GM21825 (cell line): ENCODE measurements around the gene EVPL.
"Not testable (repeated sequence)": the region's sequence is repeated elsewhere in the genome, so short reads cannot be mapped to it uniquely, and the experiment has no call there.

Experiments
- ATAC-seq: cut with Tn5 transposase; IDR thresholded peaks from one replicate; pipeline ENCODE4 v1.9.1; 2021; ENCODE audit warnings: mild to moderate bottlenecking, moderate library complexity; ENCODE audit not compliant: unreplicated experiment

The EVPL gene

DNA sequence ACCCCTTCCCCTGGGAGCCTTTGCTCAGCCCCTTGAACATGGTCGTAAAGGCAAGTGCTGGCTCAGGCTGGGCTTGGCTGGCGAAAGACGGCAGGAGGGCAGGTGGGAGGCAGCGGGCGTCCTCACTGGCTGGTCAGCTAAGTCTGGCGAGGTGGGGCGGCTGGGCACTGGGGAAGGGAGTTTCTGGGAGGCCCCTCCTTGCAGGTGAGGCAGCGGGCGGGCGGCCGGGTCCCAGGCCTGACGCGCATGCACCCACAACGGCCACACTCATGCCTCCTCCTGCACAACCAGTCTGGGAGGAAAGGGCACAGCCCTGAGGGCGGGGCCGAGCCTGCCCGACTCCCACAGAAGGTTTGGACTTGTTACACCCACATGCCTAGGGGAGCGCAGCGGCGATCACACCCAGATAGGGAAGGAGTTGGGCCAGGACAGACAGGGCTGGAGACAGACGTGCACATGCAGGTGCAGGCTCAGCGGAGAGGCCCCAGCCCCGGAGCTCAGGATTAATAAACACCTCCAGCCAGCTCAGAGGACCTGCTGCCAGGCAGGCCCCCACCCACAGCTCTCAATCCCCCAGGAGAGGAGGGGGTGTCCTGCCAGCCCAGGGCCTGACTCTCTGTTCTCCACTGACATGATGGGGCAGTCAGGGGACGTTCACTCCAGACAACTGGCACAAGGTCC is at the start of gene EVPL:
TSS of gene EVPL (minus strand) at position 148 of the 681 bp plus-strand sequence. CDS start at position 40, 108 bp downstream.
- no peak for ATAC-seq

GRCh38 chr17:76076146-76076764 is 49.1 kb upstream of the EVPL start:
- ATAC-seq, result no peak

- ATAC-seq, result no peak
Observed at GRCh38 chr17:76075364-76076145, 48.4 kb upstream of the EVPL start.

DNA sequence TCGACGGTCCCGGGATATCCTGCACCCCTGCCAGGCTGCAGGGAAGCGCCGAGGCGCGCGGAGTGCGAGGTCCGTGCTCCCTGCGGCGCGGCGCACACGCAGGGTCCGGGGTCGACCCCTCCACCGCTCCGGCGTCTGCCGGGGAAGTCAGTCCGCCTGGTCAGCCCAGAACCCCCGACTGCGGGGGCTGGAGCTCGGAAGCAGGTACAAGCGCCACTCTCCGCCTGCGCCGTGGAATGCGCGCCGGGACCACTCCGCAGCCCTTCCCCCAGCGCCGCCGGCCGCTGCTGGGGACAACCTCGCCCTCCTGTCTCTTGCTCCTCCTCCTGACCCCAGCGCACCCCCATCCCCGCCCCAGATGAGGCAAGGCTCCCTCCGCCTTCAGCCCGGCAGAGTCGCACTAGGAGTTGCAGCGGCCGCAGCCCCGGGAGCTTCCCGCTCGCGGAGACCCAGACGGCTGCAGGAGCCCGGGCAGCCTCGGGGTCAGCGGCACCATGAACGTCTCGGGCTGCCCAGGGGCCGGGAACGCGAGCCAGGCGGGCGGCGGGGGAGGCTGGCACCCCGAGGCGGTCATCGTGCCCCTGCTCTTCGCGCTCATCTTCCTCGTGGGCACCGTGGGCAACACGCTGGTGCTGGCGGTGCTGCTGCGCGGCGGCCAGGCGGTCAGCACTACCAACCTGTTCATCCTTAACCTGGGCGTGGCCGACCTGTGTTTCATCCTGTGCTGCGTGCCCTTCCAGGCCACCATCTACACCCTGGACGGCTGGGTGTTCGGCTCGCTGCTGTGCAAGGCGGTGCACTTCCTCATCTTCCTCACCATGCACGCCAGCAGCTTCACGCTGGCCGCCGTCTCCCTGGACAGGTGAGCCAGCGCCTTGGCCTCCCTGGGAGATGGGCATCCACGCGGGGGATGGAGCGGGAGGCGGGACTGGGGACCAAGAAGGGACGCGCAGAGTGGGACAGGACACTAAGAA is 47.6 kb upstream of the EVPL start, which contains the start of gene GALR2:
TSS of gene GALR2 (plus strand) at position 392 of the 974 bp plus-strand sequence. CDS start at position 495, 103 bp downstream.
- ATAC-seq, result no peak

DNA sequence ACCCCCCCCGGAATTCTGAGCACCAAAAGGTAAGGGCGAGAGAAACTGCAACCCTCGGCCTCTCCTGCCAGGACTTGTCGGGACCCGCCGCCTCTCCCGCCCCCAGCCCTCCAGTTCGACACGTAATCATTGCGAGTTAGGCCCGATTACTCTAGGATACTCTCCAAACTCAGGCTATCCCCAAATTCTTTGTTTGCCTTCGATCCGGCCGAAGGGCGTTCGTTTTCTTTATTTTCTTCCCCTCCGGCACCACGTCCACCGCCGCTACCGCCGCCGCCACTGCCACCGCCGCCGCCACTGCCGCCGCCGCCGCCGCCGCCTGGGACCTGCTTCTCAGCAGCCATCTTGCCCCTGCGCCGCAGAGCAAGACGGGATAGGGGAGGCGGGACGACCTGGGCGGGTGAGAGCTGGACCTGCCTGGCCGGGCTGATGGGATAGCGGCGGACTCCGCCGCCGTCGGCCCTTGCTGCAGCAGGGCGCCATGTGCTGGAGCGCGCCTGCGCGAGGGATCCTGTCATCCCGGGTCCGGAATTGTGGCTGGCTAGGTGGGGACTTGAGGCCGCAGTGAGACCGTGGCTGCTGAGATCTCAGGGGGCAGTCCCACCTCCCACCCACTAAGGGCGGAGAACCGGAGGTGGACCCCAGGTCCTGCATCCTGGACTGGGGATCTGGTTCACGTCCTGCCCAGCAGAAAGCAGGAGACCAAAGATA is 45.2 kb upstream of the EVPL start, which contains the start of gene SRP68:
TSS of gene SRP68 (minus strand) at position 370 of the 711 bp plus-strand sequence. CDS start at position 344, 26 bp downstream.
- ATAC-seq, result peak; percentile 91

DNA sequence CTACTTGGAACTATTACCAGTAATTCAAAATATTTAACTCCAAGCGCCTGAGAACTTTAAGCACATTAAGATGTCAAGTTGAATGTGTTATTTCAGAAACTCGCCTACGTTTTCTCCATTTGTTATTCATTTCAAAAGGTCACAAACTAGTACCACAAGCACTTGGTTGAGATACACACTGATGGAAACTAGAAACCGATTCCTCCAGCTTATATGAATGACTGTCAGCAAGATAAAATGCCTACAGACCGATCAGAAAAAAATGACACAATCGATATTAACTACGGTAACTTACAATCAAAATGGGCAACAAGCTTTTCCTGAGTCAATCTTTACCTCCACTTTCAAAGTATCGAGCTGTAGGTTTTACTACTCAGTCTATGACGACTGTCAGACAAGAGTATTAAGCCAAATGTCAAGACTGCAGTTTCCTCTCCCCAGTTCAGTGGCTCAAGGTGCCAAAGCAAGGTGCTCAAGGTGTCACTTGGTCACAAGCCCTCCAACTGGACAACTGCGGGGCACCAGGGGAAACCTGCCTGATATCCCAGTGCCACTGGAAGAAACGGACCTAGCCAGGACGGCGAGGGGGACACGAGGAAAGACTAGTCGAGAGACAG is 44.5 kb upstream of the EVPL start:
- ATAC-seq, result no peak

DNA sequence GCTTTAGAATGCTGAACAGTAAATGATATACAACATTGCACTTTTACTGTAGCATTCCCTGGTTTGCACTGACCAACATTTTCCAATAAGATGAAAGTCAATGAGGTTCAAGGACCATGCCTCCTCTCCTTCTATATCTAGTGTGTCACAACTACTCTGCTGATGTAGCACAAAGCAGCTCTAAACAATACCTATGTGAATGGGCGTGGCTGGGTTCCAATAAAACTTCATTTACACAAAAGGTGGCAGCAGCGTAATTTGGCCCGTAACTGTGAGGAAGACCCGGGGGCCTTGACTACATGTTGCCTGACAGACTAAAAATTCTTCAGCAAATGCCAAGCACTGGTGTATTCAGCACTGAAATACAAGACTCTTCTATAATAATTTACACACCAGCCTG is 38.7 kb upstream of the EVPL start:
- ATAC-seq, result no peak

DNA sequence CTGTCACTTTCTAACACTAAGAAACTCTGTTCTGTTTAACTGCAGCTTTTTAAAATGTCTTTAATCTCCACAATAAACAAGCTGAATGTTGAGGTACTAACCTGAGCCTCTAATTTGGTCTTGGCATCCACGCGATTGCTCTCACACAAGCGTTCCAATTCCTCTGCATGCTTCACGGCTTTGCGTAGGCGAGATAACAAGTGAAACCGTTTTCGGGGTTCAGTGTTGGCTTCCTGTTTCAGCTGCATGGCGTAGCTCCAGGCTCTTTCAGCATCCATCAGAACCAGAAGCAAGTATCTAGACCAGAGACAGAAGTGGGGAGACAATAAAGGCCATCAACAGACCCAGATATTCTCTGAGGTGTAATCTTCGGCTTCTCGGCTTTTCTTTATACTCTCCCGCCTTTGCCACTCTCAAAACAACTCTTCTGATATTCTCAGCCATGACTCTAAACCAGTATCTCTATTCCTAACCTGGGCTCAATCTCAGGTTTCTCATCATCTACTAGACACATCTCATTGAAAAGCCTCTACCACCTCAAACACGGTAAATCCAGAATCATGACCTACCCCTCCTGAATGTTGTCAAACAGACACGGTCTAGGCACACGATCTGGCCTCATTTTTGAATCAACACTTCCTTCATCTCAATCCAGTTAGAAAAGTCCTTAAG is 36.9 kb upstream of the EVPL start:
- no peak for ATAC-seq

DNA sequence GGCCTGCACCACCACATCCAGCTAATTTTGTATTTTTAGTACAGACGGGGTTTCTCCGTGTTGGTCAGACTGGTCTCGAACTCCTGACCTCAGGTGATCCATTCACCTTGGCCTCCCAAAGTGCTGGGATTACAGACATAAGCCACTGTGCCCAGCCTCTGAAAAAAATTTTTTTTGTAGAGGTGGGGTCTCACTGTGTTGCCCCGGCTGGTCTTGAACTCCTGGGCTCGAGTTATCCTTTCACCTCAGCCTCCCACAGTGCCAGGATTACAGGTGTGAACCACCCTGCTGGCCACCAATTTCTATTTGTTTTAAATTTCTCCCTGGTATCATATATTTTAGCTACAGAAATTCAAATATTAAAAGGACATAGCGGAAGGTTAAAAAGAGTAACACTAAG is 31.2 kb upstream of the EVPL start:
- ATAC-seq, result not testable (repeated sequence)

DNA sequence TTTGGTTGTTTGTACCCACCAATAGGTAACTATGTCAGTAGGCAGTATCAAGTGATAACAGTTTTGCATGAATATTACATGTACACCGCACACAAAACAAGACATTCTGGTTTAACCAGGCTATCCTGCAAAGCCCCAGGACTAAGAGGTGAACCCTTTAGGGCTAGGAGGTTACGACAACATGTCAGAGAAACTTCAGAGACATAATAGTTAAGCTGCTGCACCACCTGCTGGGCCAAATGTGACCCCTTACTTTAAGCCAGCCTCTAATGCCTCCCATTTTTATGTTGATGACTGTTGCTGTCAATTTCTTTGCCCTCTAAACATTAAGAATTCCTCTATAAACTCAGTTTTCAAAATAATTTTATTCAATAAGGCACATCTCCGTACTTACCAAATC is 29.8 kb upstream of the EVPL start:
- no peak for ATAC-seq

- no peak for ATAC-seq
Observed at GRCh38 chr17:76054112-76054476, 27.0 kb upstream of the EVPL start.

GRCh38 chr17:76053246-76054111 is 26.4 kb upstream of the EVPL start:
- no peak for ATAC-seq

DNA sequence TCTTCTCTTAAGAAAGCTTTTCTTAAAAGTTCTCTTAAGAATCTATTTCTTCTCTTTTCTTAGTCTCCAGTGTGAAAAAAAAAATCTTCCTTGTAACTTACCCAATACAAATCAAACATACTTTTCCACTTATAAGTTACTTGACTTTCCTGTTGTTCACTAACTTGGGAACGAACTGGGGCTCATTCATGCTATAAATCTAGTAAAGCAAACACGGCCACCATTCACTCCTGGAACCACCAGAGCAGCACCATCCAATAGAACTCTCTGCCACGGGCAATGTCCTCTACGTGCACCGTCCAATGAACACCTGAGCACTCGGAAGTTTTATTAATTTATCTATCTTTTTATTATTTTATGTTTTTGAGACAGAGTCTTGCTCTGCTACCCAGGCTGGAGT is 24.5 kb upstream of the EVPL start:
- ATAC-seq, result no peak

- no peak for ATAC-seq
Observed at GRCh38 chr17:76050538-76051467, 23.7 kb upstream of the EVPL start.

GRCh38 chr17:76049836-76050537 is 22.9 kb upstream of the EVPL start:
- ATAC-seq, result no peak

GRCh38 chr17:76049239-76049638 is 22.1 kb upstream of the EVPL start:
- ATAC-seq, result no peak
